H9 (cell line): ENCODE data around the gene IL24. TPM values are rescaled to one million over a fixed set of nuclear protein-coding genes. Genes with fewer than 3 reads are reported as not detected.

Experiments used
- DNase-seq: peaks from one replicate; pipeline ENCODE4 v3.0.0-alpha.2; 2017
- H2AFZ ChIP-seq: one replicate; pipeline ENCODE4 v1.6.1; 2013; ENCODE audit warnings: mild to moderate bottlenecking, low read length, control low read depth, moderate library complexity
- H2AK5ac ChIP-seq: 2 replicates; pipeline ENCODE4 v1.6.1; 2013; ENCODE audit warnings: low read length, control low read depth, mixed read lengths; ENCODE audit not compliant: insufficient read length
- H2BK120ac ChIP-seq: one replicate; pipeline ENCODE4 v1.6.1; 2013; ENCODE audit warnings: low read depth, mild to moderate bottlenecking, low read length, control low read depth, inconsistent platforms; ENCODE audit not compliant: poor library complexity, severe bottlenecking
- H2BK12ac ChIP-seq: 2 replicates; pipeline ENCODE4 v1.6.1; 2013; ENCODE audit warnings: low read length, control low read depth, mixed read lengths, low read depth; ENCODE audit not compliant: insufficient read length
- H2BK15ac ChIP-seq: 2 replicates; pipeline ENCODE4 v1.6.1; 2013; ENCODE audit warnings: low read depth, low read length, control low read depth
- H2BK20ac ChIP-seq: one replicate; pipeline ENCODE4 v1.6.1; 2013; ENCODE audit warnings: low read depth, mild to moderate bottlenecking, low read length, control low read depth, inconsistent platforms; ENCODE audit not compliant: poor library complexity, severe bottlenecking
- H2BK5ac ChIP-seq: 2 replicates; pipeline ENCODE4 v1.6.1; 2013; ENCODE audit warnings: low read length, control low read depth, mixed read lengths; ENCODE audit not compliant: insufficient read length
- H3K14ac ChIP-seq: 2 replicates; pipeline ENCODE4 v1.6.1; 2013; ENCODE audit warnings: low read length, control low read depth; ENCODE audit not compliant: insufficient read depth
- H3K18ac ChIP-seq: 2 replicates; pipeline ENCODE4 v1.6.1; 2013; ENCODE audit warnings: low read depth, mild to moderate bottlenecking, mixed read lengths, low read length, control low read depth; ENCODE audit not compliant: insufficient read length
- H3K23ac ChIP-seq: 2 replicates; pipeline ENCODE4 v1.6.1; 2013; ENCODE audit warnings: low read length, control low read depth, mixed read lengths, low read depth; ENCODE audit not compliant: insufficient read length
- H3K23me2 ChIP-seq: 2 replicates; pipeline ENCODE4 v1.6.1; 2013; ENCODE audit warnings: low read depth, mild to moderate bottlenecking, mixed read lengths, low read length, control low read depth; ENCODE audit not compliant: insufficient read length, poor library complexity, severe bottlenecking
- H3K27ac ChIP-seq: 2 replicates; pipeline ENCODE4 v1.5.1; 2013; ENCODE audit warnings: low read length, control low read depth, mixed read lengths, low read depth; ENCODE audit not compliant: insufficient read length
- H3K27me3 ChIP-seq: 2 replicates; pipeline ENCODE4 v1.6.1; 2013; ENCODE audit warnings: low read length, control low read depth, inconsistent platforms; ENCODE audit not compliant: insufficient read depth
- H3K4ac ChIP-seq: 2 replicates; pipeline ENCODE4 v1.6.1; 2013; ENCODE audit warnings: low read depth, mild to moderate bottlenecking, control low read depth, inconsistent platforms, low read length, moderate library complexity
- H3K4me1 ChIP-seq: 2 replicates; pipeline ENCODE4 v1.6.1; 2013; ENCODE audit warnings: low read length, control low read depth, inconsistent platforms; ENCODE audit not compliant: insufficient read depth
- H3K4me2 ChIP-seq: 2 replicates; pipeline ENCODE4 v1.6.1; 2013; ENCODE audit warnings: low read length, control low read depth, mixed read lengths; ENCODE audit not compliant: insufficient read length, insufficient read depth
- H3K56ac ChIP-seq: 2 replicates; pipeline ENCODE4 v1.6.1; 2013; ENCODE audit warnings: low read depth, mild to moderate bottlenecking, mixed read lengths, low read length, control low read depth; ENCODE audit not compliant: insufficient read length
- H3K79me1 ChIP-seq: 2 replicates; pipeline ENCODE4 v1.6.1; 2013; ENCODE audit warnings: low read depth, mild to moderate bottlenecking, moderate library complexity, low read length, control low read depth, inconsistent platforms; ENCODE audit not compliant: insufficient read depth, poor library complexity, severe bottlenecking
- H3K79me2 ChIP-seq: 2 replicates; pipeline ENCODE4 v1.6.1; 2013; ENCODE audit warnings: low read length, control low read depth, inconsistent platforms; ENCODE audit not compliant: insufficient read depth
- H3K9ac ChIP-seq: 2 replicates; pipeline ENCODE4 v1.6.1; 2013; ENCODE audit warnings: low read length, control low read depth, mixed read lengths; ENCODE audit not compliant: insufficient read length; ENCODE audit errors: extremely low read depth
- H3K9me3 ChIP-seq: one replicate; pipeline ENCODE4 v1.6.1; 2013; ENCODE audit warnings: low read depth, low read length, inconsistent platforms; ENCODE audit not compliant: control insufficient read depth
- H3T11ph ChIP-seq: one replicate; pipeline ENCODE4 v1.6.1; 2013; ENCODE audit warnings: mild to moderate bottlenecking, low read length, control low read depth, inconsistent platforms
- H4K20me1 ChIP-seq: one replicate; pipeline ENCODE4 v1.6.1; 2013; ENCODE audit not compliant: control insufficient read depth, insufficient read length, insufficient read depth
- H4K5ac ChIP-seq: 2 replicates; pipeline ENCODE4 v1.6.1; 2013; ENCODE audit warnings: low read depth, mild to moderate bottlenecking, mixed read lengths, low read length, control low read depth; ENCODE audit not compliant: insufficient read length
- H4K8ac ChIP-seq: replicated peaks from 2 replicates; pipeline ENCODE4 v1.6.1; 2013; ENCODE audit warnings: low read length, control low read depth, mixed read lengths, low read depth; ENCODE audit not compliant: insufficient read length
- H4K91ac ChIP-seq: 2 replicates; pipeline ENCODE4 v1.6.1; 2013; ENCODE audit warnings: low read depth, mild to moderate bottlenecking, moderate library complexity, mixed read lengths, low read length, control low read depth; ENCODE audit not compliant: insufficient read length
- H3K27ac Mint-ChIP-seq, 3 experiments: 2 replicates in 2 of 3; 3 replicates in 1 of 3; pipeline ENCODE4 v1.8.0; 2020 to 2021; ENCODE audit warnings: mixed read lengths in 3 of 3, mild to moderate bottlenecking in 1 of 3, moderate library complexity in 1 of 3
- H3K27me3 Mint-ChIP-seq: 2 replicates; pipeline ENCODE4 v1.8.0; 2021; ENCODE audit warnings: low read depth, mild to moderate bottlenecking, moderate library complexity, mixed read lengths
- H3K36me3 Mint-ChIP-seq, 3 experiments: 2 replicates in 2 of 3; 3 replicates in 1 of 3; pipeline ENCODE4 v1.8.0; 2020 to 2021; ENCODE audit warnings: low read depth in 3 of 3, mixed read lengths in 3 of 3; ENCODE audit not compliant: insufficient read depth in 1 of 3
- H3K4me1 Mint-ChIP-seq, 2 experiments: 2 replicates each; pipeline ENCODE4 v1.8.0; 2020; ENCODE audit warnings: mixed read lengths in 2 of 2
- H3K4me3 Mint-ChIP-seq, 2 experiments: 2 replicates in 1 of 2; 3 replicates in 1 of 2; pipeline ENCODE4 v1.8.0; 2020 to 2021; ENCODE audit warnings: mild to moderate bottlenecking in 2 of 2, mixed read lengths in 2 of 2, moderate library complexity in 1 of 2
- H3K9me3 Mint-ChIP-seq, 2 experiments: 2 replicates in 1 of 2; 3 replicates in 1 of 2; pipeline ENCODE4 v1.8.0; 2020; ENCODE audit warnings: mild to moderate bottlenecking in 2 of 2, mixed read lengths in 2 of 2, moderate library complexity in 1 of 2
- CTCF ChIP-seq: fragments of 200-600 bp; sonication (generic); conservative IDR thresholded peaks from 3 replicates; pipeline ENCODE4 v1.8.0; 2021; ENCODE audit warnings: antibody characterized with exemption, mild to moderate bottlenecking
- WGBS: extraction: QIAGEN DNeasy Blood & Tissue Kit; methylation state at CpG from one replicate; pipeline ENCODE4 v1.1.7; 2013; ENCODE audit warnings: missing lambda C conversion rate, low lambda C conversion rate, mixed read lengths; ENCODE audit not compliant: insufficient read length; ENCODE audit errors: extremely low coverage; 5-methylcytosine and 5-hydroxymethylcytosine counted together
- total RNA-seq: library from RNA; stranded (reverse); gene quantifications from 2 replicates; pipeline ENCODE4 v1.2.1, GENCODE V29; 2021

Gene IL24
- total RNA-seq, 1 experiment from 2014 or later, result not detected

GRCh38 chr1:206939841-206940587, 42.8 kb downstream of the IL24 start:
- no CpG with 5 or more reads among the region's 9 CpGs for WGBS
- DNase-seq, result no peak

More at GRCh38 chr1:206939841-206940587, 42.8 kb downstream of the IL24 start:
- Histone ChIP-seq H3K79me2 (no peaks in the 10 kb centered on the region), H4K91ac (no peak overlapping the region), H3K23ac (no peak overlapping the region), H3K56ac (no peak overlapping the region), H2AFZ (no peak overlapping the region), H2BK5ac (no peak overlapping the region), H3K27me3 (no peaks in the 10 kb centered on the region), H2AK5ac (no peak overlapping the region), H3K23me2 (no peaks in the 10 kb centered on the region), H2BK12ac (no peak overlapping the region), H3K4me2 (no peak overlapping the region), H3K4me1 (no peaks in the 10 kb centered on the region), H3T11ph (no peak overlapping the region), H3K27ac (no peak overlapping the region), H3K18ac (no peak overlapping the region), H4K20me1 (no peaks in the 10 kb centered on the region), H3K14ac (no peak overlapping the region), H3K9me3 (no peaks in the 10 kb centered on the region), H3K4ac (no peak overlapping the region), H4K5ac (no peak overlapping the region), H3K9ac (no peak overlapping the region), H4K8ac (no peak overlapping the region), H3K79me1 (no peaks in the 10 kb centered on the region), H2BK120ac (no peak overlapping the region), H2BK20ac (no peak overlapping the region), H2BK15ac (no peak overlapping the region)
- no peak overlapping the region for H3K27ac Mint-ChIP-seq
- no peaks in the 10 kb centered on the region for H3K9me3 Mint-ChIP-seq
- H3K4me1 Mint-ChIP-seq, result peaks cover 5 to 9% of the 10 kb centered on the region in 2 experiments; a peak in 3 of 4 replicates
- peaks cover 15% of the 10 kb centered on the region for H3K27me3 Mint-ChIP-seq
- H3K4me3 Mint-ChIP-seq, result no peak overlapping the region
- H3K36me3 Mint-ChIP-seq, result no peaks in the 10 kb centered on the region
- no peak for TF ChIP-seq CTCF
